D341Med (cell line): ENCODE results near the gene OAS1.

ENCODE experiments used
- DNase-seq: peaks from one replicate; pipeline ENCODE4 v3.0.0; 2012; ENCODE audit warnings: low spot score

OAS1 gene

GRCh38 chr12:112906712-112907414 lies at the start of gene OAS1:
Gene OAS1, plus strand, starts transcription at chr12:112906962. Its CDS starts 78 bp downstream, at chr12:112907040.
- DNase-seq, result no peak

GRCh38 chr12:112859291-112859690 lies 47.5 kb upstream of the OAS1 start:
- no peak for DNase-seq

- no peak for DNase-seq
Observed at GRCh38 chr12:112860181-112860580, 46.6 kb upstream of the OAS1 start.

- no peak for DNase-seq
Observed at GRCh38 chr12:112861284-112861683, 45.5 kb upstream of the OAS1 start.

- no peak for DNase-seq
Observed at GRCh38 chr12:112862636-112863290, 44.0 kb upstream of the OAS1 start.

- no peak for DNase-seq
Observed at GRCh38 chr12:112868459-112869041, 38.2 kb upstream of the OAS1 start.

- no peak for DNase-seq
Observed at GRCh38 chr12:112869091-112869490, 37.7 kb upstream of the OAS1 start.

GRCh38 chr12:112869778-112870177 lies 37.0 kb upstream of the OAS1 start:
- no peak for DNase-seq

- no peak for DNase-seq
Observed at GRCh38 chr12:112870267-112870980, 36.3 kb upstream of the OAS1 start.

- DNase-seq, result no peak
Observed at GRCh38 chr12:112875608-112876007, 31.2 kb upstream of the OAS1 start.

GRCh38 chr12:112876506-112876905 lies 30.3 kb upstream of the OAS1 start:
- no peak for DNase-seq

GRCh38 chr12:112877006-112877405 lies 29.8 kb upstream of the OAS1 start:
- no peak for DNase-seq

GRCh38 chr12:112878488-112878887 lies 28.3 kb upstream of the OAS1 start:
- DNase-seq, result no peak

- DNase-seq, result no peak
Observed at GRCh38 chr12:112879191-112879705, 27.5 kb upstream of the OAS1 start.

GRCh38 chr12:112881602-112882001 lies 25.2 kb upstream of the OAS1 start:
- peak; percentile 50 for DNase-seq

- no peak for DNase-seq
Observed at GRCh38 chr12:112885236-112885635, 21.5 kb upstream of the OAS1 start.

GRCh38 chr12:112887550-112887949 lies 19.2 kb upstream of the OAS1 start:
- no peak for DNase-seq

- DNase-seq, result no peak
Observed at GRCh38 chr12:112891093-112892024, 15.4 kb upstream of the OAS1 start.

- DNase-seq, result no peak
Observed at GRCh38 chr12:112892856-112893255, 13.9 kb upstream of the OAS1 start.

GRCh38 chr12:112894128-112894527 lies 12.6 kb upstream of the OAS1 start:
- DNase-seq, result no peak

GRCh38 chr12:112898380-112898779 lies 8.4 kb upstream of the OAS1 start:
- DNase-seq, result no peak
